HUES48 (cell line): ENCODE measurements around the gene LZTS2.

Source experiments
- H3K27ac ChIP-seq: one replicate; pipeline ENCODE4 v1.7.0; 2013; ENCODE audit warnings: low read depth, low read length, inconsistent platforms
- H3K27me3 ChIP-seq: 2 replicates; pipeline ENCODE4 v1.6.1; 2013; ENCODE audit warnings: mild to moderate bottlenecking, low read length; ENCODE audit not compliant: control insufficient read depth, insufficient read depth
- H3K36me3 ChIP-seq: 2 replicates; pipeline ENCODE4 v1.6.1; 2013; ENCODE audit warnings: low read length; ENCODE audit not compliant: control insufficient read depth, insufficient read depth
- H3K4me1 ChIP-seq: 2 replicates; pipeline ENCODE4 v1.6.1; 2013; ENCODE audit warnings: mild to moderate bottlenecking, low read length; ENCODE audit not compliant: control insufficient read depth, insufficient read depth
- H3K4me3 ChIP-seq: 2 replicates; pipeline ENCODE4 v1.5.1; 2013; ENCODE audit warnings: mild to moderate bottlenecking, low read depth, low read length
- H3K9ac ChIP-seq: 2 replicates; pipeline ENCODE4 v1.6.1; 2013; ENCODE audit warnings: mild to moderate bottlenecking, low read depth, low read length, moderate library complexity
- H3K9me3 ChIP-seq: 2 replicates; pipeline ENCODE4 v1.6.1; 2013; ENCODE audit warnings: low read length; ENCODE audit not compliant: control insufficient read depth, insufficient read depth

The LZTS2 gene

DNA sequence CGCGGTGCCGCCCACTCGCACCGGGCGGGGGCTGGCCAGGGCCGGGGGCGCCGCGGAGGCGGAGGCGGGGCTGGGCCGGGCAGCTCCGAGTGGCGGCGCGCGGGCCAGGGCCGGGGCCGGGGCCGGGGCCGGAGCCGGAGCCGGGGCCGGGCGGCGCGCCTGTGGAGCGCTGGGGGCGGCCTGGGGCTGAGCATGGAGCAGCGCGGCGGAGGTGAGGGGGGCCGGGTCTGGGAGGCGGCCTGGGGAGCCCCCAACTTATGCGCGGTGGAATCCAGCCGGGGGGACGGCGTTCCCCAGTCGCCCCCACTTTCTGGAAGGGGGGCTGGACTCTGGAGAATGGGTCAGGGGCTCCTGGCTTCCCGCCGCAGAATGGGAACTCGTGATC, at the start of gene LZTS2:
TSS of gene LZTS2 (plus strand) at position 67 of the 385 bp plus-strand sequence. CDS start 2,731 bp downstream, outside the sequence.
- Histone ChIP-seq H3K9me3 (no peaks in the 10 kb centered on the region), H3K27me3 (no peaks in the 10 kb centered on the region), H3K9ac (peak within 1 kb of the TSS; percentile 86), H3K4me1 (peaks cover 18% of the 10 kb centered on the region), H3K4me3 (peak within 1 kb of the TSS; percentile 88), H3K27ac (peak within 1 kb of the TSS; percentile 87), H3K36me3 (peaks cover 28% of the 10 kb centered on the region)

- H3K4me3 ChIP-seq: no peak overlapping the region
- no peak overlapping the region for H3K27ac ChIP-seq
- H3K27me3 ChIP-seq: no peaks in the 10 kb centered on the region
- H3K9me3 ChIP-seq: no peaks in the 10 kb centered on the region
- no peak overlapping the region for H3K9ac ChIP-seq
- H3K4me1 ChIP-seq: no peaks in the 10 kb centered on the region
- H3K36me3 ChIP-seq: peaks cover 67% of the 10 kb centered on the region
Measured at GRCh38 chr10:100960251-100960650, 39.4 kb upstream of the LZTS2 start.

- H3K9me3 ChIP-seq: no peaks in the 10 kb centered on the region
- no peak overlapping the region for H3K9ac ChIP-seq
- no peak overlapping the region for H3K27ac ChIP-seq
- H3K36me3 ChIP-seq: peaks cover 51% of the 10 kb centered on the region
- no peaks in the 10 kb centered on the region for H3K27me3 ChIP-seq
- no peak overlapping the region for H3K4me3 ChIP-seq
- no peaks in the 10 kb centered on the region for H3K4me1 ChIP-seq
Measured at GRCh38 chr10:100962351-100963080, 37.1 kb upstream of the LZTS2 start.

GRCh38 chr10:100963826-100964225, 35.8 kb upstream of the LZTS2 start:
- H3K4me3 ChIP-seq: no peak overlapping the region
- H3K27ac ChIP-seq: no peak overlapping the region
- H3K9ac ChIP-seq: no peak overlapping the region
- H3K9me3 ChIP-seq: no peaks in the 10 kb centered on the region
- H3K4me1 ChIP-seq: no peaks in the 10 kb centered on the region; the same call in 1 of the 2 replicates
- H3K36me3 ChIP-seq: peaks cover 42% of the 10 kb centered on the region
- 0 out of 2 replicates have a peak, but pooled peaks cover 2% of the 10 kb centered on the region for H3K27me3 ChIP-seq

DNA sequence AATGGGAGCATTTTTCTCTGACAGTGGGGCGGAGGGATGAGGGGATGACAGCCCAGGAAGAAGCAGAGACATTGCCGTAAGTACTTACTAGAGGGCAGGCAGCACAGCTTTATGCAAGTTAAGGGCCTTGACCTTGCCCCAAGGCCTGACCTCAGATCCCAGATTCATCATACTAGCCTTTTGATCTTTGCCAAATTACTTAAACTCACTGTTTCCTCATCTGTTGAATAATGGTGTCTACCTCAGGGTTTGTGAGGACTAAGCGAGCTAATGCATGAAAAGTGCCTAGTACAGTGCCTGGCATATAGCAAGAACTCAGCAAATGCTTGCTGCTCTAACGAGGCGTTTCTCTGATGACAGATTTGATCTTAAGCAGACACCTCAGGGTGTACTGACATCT, 33.8 kb upstream of the LZTS2 start:
- Histone ChIP-seq H3K27ac (no peak overlapping the region), H3K4me1 (no peaks in the 10 kb centered on the region; the same call in 1 of the 2 replicates), H3K27me3 (0 out of 2 replicates have a peak, but pooled peaks cover 2% of the 10 kb centered on the region), H3K9ac (no peak overlapping the region), H3K9me3 (no peaks in the 10 kb centered on the region), H3K4me3 (no peak overlapping the region), H3K36me3 (peaks cover 23% of the 10 kb centered on the region)

DNA sequence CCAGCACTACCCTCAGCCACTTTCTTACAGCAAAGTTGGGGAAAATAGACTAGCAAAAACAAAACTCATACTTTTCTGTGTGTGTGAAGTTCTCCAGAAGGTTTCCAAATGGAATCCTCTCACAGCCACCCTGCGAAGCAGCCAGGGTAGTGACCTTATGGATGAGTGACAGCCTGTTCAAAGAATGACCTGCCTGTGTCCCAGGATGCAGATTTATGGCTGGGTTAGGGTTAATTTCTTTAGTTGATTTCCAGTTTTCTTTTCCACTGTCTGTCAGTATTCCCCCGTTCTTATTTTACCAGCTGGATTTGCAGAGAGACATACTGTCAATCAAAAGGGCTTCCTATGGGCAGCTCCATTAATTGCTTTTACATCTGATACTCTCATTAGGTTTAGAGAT, 32.7 kb upstream of the LZTS2 start:
- no peak overlapping the region for H3K4me3 ChIP-seq
- no peak overlapping the region for H3K9ac ChIP-seq
- 0 out of 2 replicates have a peak, but pooled peaks cover 2% of the 10 kb centered on the region for H3K27me3 ChIP-seq
- H3K9me3 ChIP-seq: no peaks in the 10 kb centered on the region
- no peak overlapping the region for H3K27ac ChIP-seq
- no peaks in the 10 kb centered on the region; the same call in 1 of the 2 replicates for H3K4me1 ChIP-seq
- H3K36me3 ChIP-seq: peaks cover 17% of the 10 kb centered on the region

- Histone ChIP-seq H3K4me1 (no peaks in the 10 kb centered on the region; the same call in 1 of the 2 replicates), H3K9ac (no peak overlapping the region), H3K27ac (no peak overlapping the region), H3K36me3 (peaks cover 13% of the 10 kb centered on the region), H3K4me3 (no peak overlapping the region), H3K9me3 (no peaks in the 10 kb centered on the region), H3K27me3 (0 out of 2 replicates have a peak, but pooled peaks cover 2% of the 10 kb centered on the region)
Measured at GRCh38 chr10:100967332-100967731, 32.3 kb upstream of the LZTS2 start.

- H3K36me3 ChIP-seq: peaks cover 4% of the 10 kb centered on the region
- H3K9me3 ChIP-seq: no peaks in the 10 kb centered on the region
- 0 out of 2 replicates have a peak, but pooled peaks cover 2% of the 10 kb centered on the region for H3K27me3 ChIP-seq
- no peaks in the 10 kb centered on the region; the same call in 1 of the 2 replicates for H3K4me1 ChIP-seq
- 0 out of 2 replicates have a peak overlapping the region, but pooled peaks have one; percentile 76 for H3K4me3 ChIP-seq
- H3K27ac ChIP-seq: no peak overlapping the region
- H3K9ac ChIP-seq: no peak overlapping the region
Measured at GRCh38 chr10:100968062-100968736, 31.4 kb upstream of the LZTS2 start.

DNA sequence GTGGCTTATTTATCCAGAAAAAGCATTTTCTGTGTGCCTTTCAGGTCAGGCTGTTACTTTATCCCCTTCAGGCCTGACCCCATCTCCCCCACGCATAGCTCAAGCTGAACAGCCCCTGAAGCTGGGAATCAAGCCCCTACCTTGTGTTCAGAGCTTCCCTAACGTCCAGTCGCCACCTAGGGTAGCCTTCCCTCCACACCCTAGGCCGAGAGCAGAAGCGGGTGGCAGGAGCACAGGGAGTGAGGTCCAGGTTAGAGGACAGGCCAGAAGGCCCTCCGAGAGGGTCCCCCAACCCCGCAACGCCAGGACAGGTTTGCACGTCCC, 30.8 kb upstream of the LZTS2 start:
- peak overlapping the region; percentile 8; the same call in 1 of the 2 replicates for H3K9ac ChIP-seq
- no peak overlapping the region for H3K27ac ChIP-seq
- H3K4me3 ChIP-seq: peak overlapping the region; percentile 76
- no peaks in the 10 kb centered on the region; the same call in 1 of the 2 replicates for H3K4me1 ChIP-seq
- H3K36me3 ChIP-seq: no peaks in the 10 kb centered on the region
- 0 out of 2 replicates have a peak, but pooled peaks cover 2% of the 10 kb centered on the region for H3K27me3 ChIP-seq
- H3K9me3 ChIP-seq: no peaks in the 10 kb centered on the region

GRCh38 chr10:100969187-100970075, 30.2 kb upstream of the LZTS2 start, which contains the start of gene SEMA4G:
SEMA4G (plus strand) TSS chr10:100969504; CDS start chr10:100972913, 3,409 bp downstream.
- H3K9ac ChIP-seq: peak within 1 kb of the TSS; percentile 8; the same call in 1 of the 2 replicates
- 0 out of 2 replicates have a peak, but pooled peaks cover 2% of the 10 kb centered on the region for H3K27me3 ChIP-seq
- H3K36me3 ChIP-seq: no peaks in the 10 kb centered on the region
- H3K4me3 ChIP-seq: peak within 1 kb of the TSS; percentile 76
- H3K4me1 ChIP-seq: no peaks in the 10 kb centered on the region; the same call in 1 of the 2 replicates
- no peaks in the 10 kb centered on the region for H3K9me3 ChIP-seq
- no peak within 1 kb of the TSS for H3K27ac ChIP-seq
